ENCODE data around the gene IL17B. TPM values are rescaled to one million over a fixed set of nuclear protein-coding genes. Genes with fewer than 3 reads are reported as not detected.

The IL17B gene
- total and polyA plus RNA-seq, 9 of the 15 experiments (the other 6 are each of a cell fraction or from before 2014, with no cell fraction given) = 0.28 to 2.6 (median 0.53) TPM; not detected in 2

GRCh38 chr5:149358294-149358651, 20.8 kb downstream of the IL17B start (continued):
- TF ChIP-seq KDM4B (IDR thresholded peaks at IDR 0.05; ENCODE audit: borderline replicate concordance in 2 of 2, low read depth in 1 of 2) = peak in 1 of 2 experiments; percentile 49; a peak in 1 of 4 replicates
- TF ChIP-seq PHF8 (IDR thresholded peaks at IDR 0.05; ENCODE audit: borderline replicate concordance, low read length) = peak; percentile 14; the same call in 1 of the 2 replicates
- TF ChIP-seq NFIC (IDR thresholded peaks at IDR 0.05) = peak; percentile 25; the same call in 1 of the 2 replicates
- TF ChIP-seq RBFOX2 (IDR thresholded peaks at IDR 0.05; ENCODE audit: low read depth, low read length) = peak; percentile 63; the same call in 1 of the 2 replicates
- TF ChIP-seq HDAC1 (IDR thresholded peaks at IDR 0.05) = 0 out of 4 replicates have a peak, but pooled peaks of 1 of the 2 experiments have one; percentile 27
- TF ChIP-seq FOXK1 (CRISPR knock-in tag; IDR thresholded peaks at IDR 0.05; ENCODE audit: borderline replicate concordance) = peak; percentile 54; the same call in 1 of the 2 replicates
- 0 out of 2 replicates have a peak, but pooled peaks have one; percentile 84 for TF ChIP-seq KAT7 (CRISPR knock-in tag; IDR thresholded peaks at IDR 0.05; ENCODE audit: borderline replicate concordance)
- 0 out of 2 replicates have a peak, but pooled peaks have one; percentile 30 for TF ChIP-seq ZNF609 (CRISPR knock-in tag; IDR thresholded peaks at IDR 0.05; ENCODE audit: borderline replicate concordance)
- TF ChIP-seq SAP30 (IDR thresholded peaks at IDR 0.05; ENCODE audit: borderline replicate concordance, insufficient read depth, low read depth, low read length, poor library complexity, severe bottlenecking) = peak; percentile 53
- TF ChIP-seq ZNF316 (IDR thresholded peaks at IDR 0.05) = no peak
- TF ChIP-seq SIN3A (IDR thresholded peaks at IDR 0.05; ENCODE audit: borderline replicate concordance in 2 of 2, control insufficient read depth in 1 of 2, low read depth in 2 of 2, low read length in 2 of 2) = peak in 1 of 2 experiments; percentile 48; a peak in 1 of 4 replicates
- peak in 1 of 2 experiments; percentile 4 for TF ChIP-seq E2F6 (IDR thresholded peaks at IDR 0.05; ENCODE audit: borderline replicate concordance in 1 of 2, extremely low read depth in 1 of 2, insufficient read depth in 1 of 2, insufficient read length in 1 of 2, low read depth in 1 of 2, low read length in 1 of 2, poor library complexity in 1 of 2, severe bottlenecking in 1 of 2)

Measured in K562 (cell line).